HEK293 (cell line): Measurements from ENCODE around the gene THSD4.

Experiments
- CTCF ChIA-PET: fragments of 350-600 bp; formaldehyde crosslinking; extraction: SDS; loops from one replicate; lab custom pipeline; 2021; ENCODE audit warnings: antibody characterized with exemption; lab: Yijun Ruan, JAX
- POLR2A ChIA-PET: fragments of 300-600 bp; formaldehyde crosslinking; extraction: SDS; loops from one replicate; lab custom pipeline; 2020; ENCODE audit warnings: antibody characterized with exemption, inconsistent platforms; lab: Yijun Ruan, JAX
- H3K27ac ChIP-seq: fragments of 200-500 bp; sonication (Bioruptor generic); 2 replicates; pipeline ENCODE4 v1.5.1; 2014; ENCODE audit warnings: low read depth, low read length, control low read depth, inconsistent platforms; ENCODE audit errors: extremely low read depth
- H3K36me3 ChIP-seq, 2 experiments: fragments of 200-500 bp in 1 of 2; sonication (Bioruptor generic) in 1 of 2; 1 replicate in 1 of 2; 2 replicates in 1 of 2; pipeline ENCODE4 v1.5.1; 2014 to 2017; ENCODE audit warnings: inconsistent platforms in 2 of 2, low read length in 2 of 2; ENCODE audit not compliant: control insufficient read depth in 2 of 2, insufficient read depth in 1 of 2
- H3K4me1 ChIP-seq: fragments of 200-500 bp; sonication (Bioruptor generic); 2 replicates; pipeline ENCODE4 v1.5.1; 2014; ENCODE audit warnings: mild to moderate bottlenecking, low read length, inconsistent platforms; ENCODE audit not compliant: control insufficient read depth, insufficient read depth
- H3K4me3 ChIP-seq: 2 replicates; pipeline ENCODE4 v1.5.1; 2011; ENCODE audit warnings: low read depth, mild to moderate bottlenecking, control low read depth, low read length, moderate library complexity
- H3K9me3 ChIP-seq: fragments of 200-500 bp; sonication (Bioruptor generic); 2 replicates; pipeline ENCODE4 v1.5.1; 2014; ENCODE audit warnings: low read depth, low read length, inconsistent platforms; ENCODE audit not compliant: control insufficient read depth, insufficient read depth
- KLF9 ChIP-seq: fragments of 450-650 bp; formaldehyde crosslinking; IDR thresholded peaks from 2 replicates; pipeline ENCODE4 v1.5.1; 2016; ENCODE audit warnings: missing biosample characterization, missing genetic modification characterization, low read depth
- MEIS1 ChIP-seq: sonication (generic); formaldehyde crosslinking; IDR thresholded peaks from 2 replicates; pipeline ENCODE4 v1.8.1; 2022; ENCODE audit warnings: missing genetic modification reagents, mild to moderate bottlenecking, borderline replicate concordance
- SALL2 ChIP-seq: fragments of 450-650 bp; formaldehyde crosslinking; IDR thresholded peaks from 2 replicates; pipeline ENCODE4 v1.5.0; 2017; ENCODE audit warnings: missing biosample characterization, mild to moderate bottlenecking, missing genetic modification characterization, borderline replicate concordance
- SCRT2 ChIP-seq: fragments of 450-650 bp; formaldehyde crosslinking; IDR thresholded peaks from 2 replicates; pipeline ENCODE4 v1.5.1; 2016; ENCODE audit warnings: missing biosample characterization, missing genetic modification characterization
- SETDB1 ChIP-seq: IDR thresholded peaks from one replicate; pipeline ENCODE4 v1.6.1; 2017; ENCODE audit warnings: mild to moderate bottlenecking, low read length, moderate library complexity, mixed read lengths; ENCODE audit not compliant: insufficient read length
- ZBTB8A ChIP-seq: fragments of 450-650 bp; formaldehyde crosslinking; IDR thresholded peaks from 2 replicates; pipeline ENCODE4 v1.5.1; 2016; ENCODE audit warnings: missing biosample characterization, missing genetic modification characterization
- ZNF341 ChIP-seq: fragments of 450-650 bp; formaldehyde crosslinking; IDR thresholded peaks from 2 replicates; pipeline ENCODE4; 2016; ENCODE audit warnings: low read depth, missing biosample characterization, missing genetic modification characterization
- ZNF354C ChIP-seq: fragments of 450-650 bp; formaldehyde crosslinking; IDR thresholded peaks from 2 replicates; pipeline ENCODE4 v1.5.1; 2016; ENCODE audit warnings: missing biosample characterization, missing genetic modification characterization, low read depth, borderline replicate concordance
- ZNF571 ChIP-seq: fragments of 450-650 bp; formaldehyde crosslinking; IDR thresholded peaks from 2 replicates; pipeline ENCODE4 v1.5.0; 2017; ENCODE audit warnings: missing biosample characterization, missing genetic modification characterization
- ZNF610 ChIP-seq: fragments of 450-650 bp; formaldehyde crosslinking; IDR thresholded peaks from 2 replicates; pipeline ENCODE4 v1.5.1; 2016; ENCODE audit warnings: missing biosample characterization, missing genetic modification characterization, borderline replicate concordance
- ZNF629 ChIP-seq: fragments of 450-650 bp; formaldehyde crosslinking; IDR thresholded peaks from 2 replicates; pipeline ENCODE4 v1.5.1; 2017; ENCODE audit warnings: missing biosample characterization, missing genetic modification characterization
- ZNF664 ChIP-seq: fragments of 450-650 bp; formaldehyde crosslinking; IDR thresholded peaks from 2 replicates; pipeline ENCODE4 v1.5.1; 2016; ENCODE audit warnings: missing biosample characterization, missing genetic modification characterization
- ZNF701 ChIP-seq: fragments of 450-650 bp; formaldehyde crosslinking; IDR thresholded peaks from 2 replicates; pipeline ENCODE4 v1.5.1; 2016; ENCODE audit warnings: missing biosample characterization, missing genetic modification characterization
- ZNF830 ChIP-seq: fragments of 450-650 bp; IDR thresholded peaks from 2 replicates; pipeline ENCODE4 v1.5.0; 2018; ENCODE audit warnings: missing biosample characterization, missing genetic modification characterization, low read depth, mild to moderate bottlenecking, moderate library complexity
- TF ChIP-seq, protein P1 (sequence below): fragments of 450-650 bp; formaldehyde crosslinking; conservative IDR thresholded peaks from 2 replicates; pipeline ENCODE4 v1.5.1; 2016; ENCODE audit warnings: low read depth, missing biosample characterization, missing genetic modification characterization
- TF ChIP-seq, protein P2 (sequence below): fragments of 450-650 bp; formaldehyde crosslinking; IDR thresholded peaks from 2 replicates; pipeline ENCODE4 v1.5.1; 2016; ENCODE audit warnings: missing biosample characterization, missing genetic modification characterization
- TF ChIP-seq, protein P3 (sequence below): fragments of 450-650 bp; formaldehyde crosslinking; IDR thresholded peaks from 2 replicates; pipeline ENCODE4 v1.5.1; 2016; ENCODE audit warnings: missing biosample characterization, missing genetic modification characterization
- TF ChIP-seq, protein P4 (sequence below): fragments of 450-650 bp; formaldehyde crosslinking; IDR thresholded peaks from 2 replicates; pipeline ENCODE4 v1.5.1; 2016; ENCODE audit warnings: missing biosample characterization, missing genetic modification characterization

THSD4 gene

DNA sequence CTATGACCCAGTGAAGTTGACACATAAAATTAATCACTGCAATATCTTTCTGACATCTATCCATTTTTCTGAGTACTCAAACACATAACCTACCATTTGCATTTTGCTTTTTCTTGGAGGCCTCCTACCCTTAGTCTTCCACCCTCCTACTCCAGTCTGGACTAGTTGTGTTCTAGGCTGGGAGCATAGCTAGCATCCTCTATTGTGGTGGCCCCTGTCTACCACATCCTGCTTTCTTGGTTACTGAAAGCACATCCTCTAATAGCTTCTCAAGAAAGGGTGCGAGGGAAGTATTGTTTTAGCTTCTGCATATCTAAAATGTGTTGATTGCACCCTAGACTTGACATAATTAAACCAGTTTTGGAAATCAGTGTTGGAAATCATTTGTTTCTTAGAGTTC is 176.5 kb downstream of the THSD4 start:
- no peaks in the 10 kb centered on the region; the same call in 1 of the 2 replicates for H3K9me3 ChIP-seq
- ChIA-PET CTCF (no interaction called here), POLR2A (no interaction called here)
- H3K4me3 ChIP-seq = no peak overlapping the region
- no peaks in the 10 kb centered on the region for H3K36me3 ChIP-seq
- TF ChIP-seq MEIS1 (CRISPR knock-in tag) (no peak), SETDB1 (no peak), ZBTB8A (tag by site-specific recombination) (no peak), ZNF610 (tag by site-specific recombination) (no peak), ZNF341 (no peak), ZNF830 (tag by site-specific recombination) (no peak), SCRT2 (tag by site-specific recombination) (no peak), ZNF354C (tag by site-specific recombination) (no peak), SALL2 (no peak), ZNF664 (no peak), ZNF701 (tag by site-specific recombination) (no peak), KLF9 (tag by site-specific recombination) (no peak), ZNF629 (tag by site-specific recombination) (no peak), ZNF571 (tag by site-specific recombination) (no peak)
- TF ChIP-seq, protein P1, sequence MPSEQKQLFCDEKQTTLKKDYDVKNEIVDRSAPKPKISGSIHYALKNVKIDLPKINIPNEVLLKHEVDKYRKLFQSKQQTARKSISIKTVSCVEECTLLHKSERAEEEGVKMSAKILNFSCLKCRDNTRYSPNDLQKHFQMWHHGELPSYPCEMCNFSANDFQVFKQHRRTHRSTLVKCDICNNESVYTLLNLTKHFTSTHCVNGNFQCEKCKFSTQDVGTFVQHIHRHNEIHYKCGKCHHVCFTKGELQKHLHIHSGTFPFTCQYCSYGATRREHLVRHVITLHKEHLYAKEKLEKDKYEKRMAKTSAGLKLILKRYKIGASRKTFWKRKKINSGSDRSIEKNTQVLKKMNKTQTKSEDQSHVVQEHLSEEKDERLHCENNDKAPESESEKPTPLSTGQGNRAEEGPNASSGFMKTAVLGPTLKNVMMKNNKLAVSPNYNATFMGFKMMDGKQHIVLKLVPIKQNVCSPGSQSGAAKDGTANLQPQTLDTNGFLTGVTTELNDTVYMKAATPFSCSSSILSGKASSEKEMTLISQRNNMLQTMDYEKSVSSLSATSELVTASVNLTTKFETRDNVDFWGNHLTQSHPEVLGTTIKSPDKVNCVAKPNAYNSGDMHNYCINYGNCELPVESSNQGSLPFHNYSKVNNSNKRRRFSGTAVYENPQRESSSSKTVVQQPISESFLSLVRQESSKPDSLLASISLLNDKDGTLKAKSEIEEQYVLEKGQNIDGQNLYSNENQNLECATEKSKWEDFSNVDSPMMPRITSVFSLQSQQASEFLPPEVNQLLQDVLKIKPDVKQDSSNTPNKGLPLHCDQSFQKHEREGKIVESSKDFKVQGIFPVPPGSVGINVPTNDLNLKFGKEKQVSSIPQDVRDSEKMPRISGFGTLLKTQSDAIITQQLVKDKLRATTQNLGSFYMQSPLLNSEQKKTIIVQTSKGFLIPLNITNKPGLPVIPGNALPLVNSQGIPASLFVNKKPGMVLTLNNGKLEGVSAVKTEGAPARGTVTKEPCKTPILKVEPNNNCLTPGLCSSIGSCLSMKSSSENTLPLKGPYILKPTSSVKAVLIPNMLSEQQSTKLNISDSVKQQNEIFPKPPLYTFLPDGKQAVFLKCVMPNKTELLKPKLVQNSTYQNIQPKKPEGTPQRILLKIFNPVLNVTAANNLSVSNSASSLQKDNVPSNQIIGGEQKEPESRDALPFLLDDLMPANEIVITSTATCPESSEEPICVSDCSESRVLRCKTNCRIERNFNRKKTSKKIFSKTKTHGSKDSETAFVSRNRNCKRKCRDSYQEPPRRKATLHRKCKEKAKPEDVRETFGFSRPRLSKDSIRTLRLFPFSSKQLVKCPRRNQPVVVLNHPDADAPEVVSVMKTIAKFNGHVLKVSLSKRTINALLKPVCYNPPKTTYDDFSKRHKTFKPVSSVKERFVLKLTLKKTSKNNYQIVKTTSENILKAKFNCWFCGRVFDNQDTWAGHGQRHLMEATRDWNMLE (tag by site-specific recombination) = no peak
- TF ChIP-seq, protein P2, sequence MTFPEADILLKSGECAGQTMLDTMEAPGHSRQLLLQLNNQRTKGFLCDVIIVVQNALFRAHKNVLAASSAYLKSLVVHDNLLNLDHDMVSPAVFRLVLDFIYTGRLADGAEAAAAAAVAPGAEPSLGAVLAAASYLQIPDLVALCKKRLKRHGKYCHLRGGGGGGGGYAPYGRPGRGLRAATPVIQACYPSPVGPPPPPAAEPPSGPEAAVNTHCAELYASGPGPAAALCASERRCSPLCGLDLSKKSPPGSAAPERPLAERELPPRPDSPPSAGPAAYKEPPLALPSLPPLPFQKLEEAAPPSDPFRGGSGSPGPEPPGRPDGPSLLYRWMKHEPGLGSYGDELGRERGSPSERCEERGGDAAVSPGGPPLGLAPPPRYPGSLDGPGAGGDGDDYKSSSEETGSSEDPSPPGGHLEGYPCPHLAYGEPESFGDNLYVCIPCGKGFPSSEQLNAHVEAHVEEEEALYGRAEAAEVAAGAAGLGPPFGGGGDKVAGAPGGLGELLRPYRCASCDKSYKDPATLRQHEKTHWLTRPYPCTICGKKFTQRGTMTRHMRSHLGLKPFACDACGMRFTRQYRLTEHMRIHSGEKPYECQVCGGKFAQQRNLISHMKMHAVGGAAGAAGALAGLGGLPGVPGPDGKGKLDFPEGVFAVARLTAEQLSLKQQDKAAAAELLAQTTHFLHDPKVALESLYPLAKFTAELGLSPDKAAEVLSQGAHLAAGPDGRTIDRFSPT (tag by site-specific recombination) = no peak
- TF ChIP-seq, protein P3, sequence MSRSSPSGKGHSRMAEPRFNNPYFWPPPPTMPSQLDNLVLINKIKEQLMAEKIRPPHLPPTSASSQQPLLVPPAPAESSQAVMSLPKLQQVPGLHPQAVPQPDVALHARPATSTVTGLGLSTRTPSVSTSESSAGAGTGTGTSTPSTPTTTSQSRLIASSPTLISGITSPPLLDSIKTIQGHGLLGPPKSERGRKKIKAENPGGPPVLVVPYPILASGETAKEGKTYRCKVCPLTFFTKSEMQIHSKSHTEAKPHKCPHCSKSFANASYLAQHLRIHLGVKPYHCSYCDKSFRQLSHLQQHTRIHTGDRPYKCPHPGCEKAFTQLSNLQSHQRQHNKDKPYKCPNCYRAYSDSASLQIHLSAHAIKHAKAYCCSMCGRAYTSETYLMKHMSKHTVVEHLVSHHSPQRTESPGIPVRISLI (tag by site-specific recombination) = no peak
- TF ChIP-seq, protein P4, sequence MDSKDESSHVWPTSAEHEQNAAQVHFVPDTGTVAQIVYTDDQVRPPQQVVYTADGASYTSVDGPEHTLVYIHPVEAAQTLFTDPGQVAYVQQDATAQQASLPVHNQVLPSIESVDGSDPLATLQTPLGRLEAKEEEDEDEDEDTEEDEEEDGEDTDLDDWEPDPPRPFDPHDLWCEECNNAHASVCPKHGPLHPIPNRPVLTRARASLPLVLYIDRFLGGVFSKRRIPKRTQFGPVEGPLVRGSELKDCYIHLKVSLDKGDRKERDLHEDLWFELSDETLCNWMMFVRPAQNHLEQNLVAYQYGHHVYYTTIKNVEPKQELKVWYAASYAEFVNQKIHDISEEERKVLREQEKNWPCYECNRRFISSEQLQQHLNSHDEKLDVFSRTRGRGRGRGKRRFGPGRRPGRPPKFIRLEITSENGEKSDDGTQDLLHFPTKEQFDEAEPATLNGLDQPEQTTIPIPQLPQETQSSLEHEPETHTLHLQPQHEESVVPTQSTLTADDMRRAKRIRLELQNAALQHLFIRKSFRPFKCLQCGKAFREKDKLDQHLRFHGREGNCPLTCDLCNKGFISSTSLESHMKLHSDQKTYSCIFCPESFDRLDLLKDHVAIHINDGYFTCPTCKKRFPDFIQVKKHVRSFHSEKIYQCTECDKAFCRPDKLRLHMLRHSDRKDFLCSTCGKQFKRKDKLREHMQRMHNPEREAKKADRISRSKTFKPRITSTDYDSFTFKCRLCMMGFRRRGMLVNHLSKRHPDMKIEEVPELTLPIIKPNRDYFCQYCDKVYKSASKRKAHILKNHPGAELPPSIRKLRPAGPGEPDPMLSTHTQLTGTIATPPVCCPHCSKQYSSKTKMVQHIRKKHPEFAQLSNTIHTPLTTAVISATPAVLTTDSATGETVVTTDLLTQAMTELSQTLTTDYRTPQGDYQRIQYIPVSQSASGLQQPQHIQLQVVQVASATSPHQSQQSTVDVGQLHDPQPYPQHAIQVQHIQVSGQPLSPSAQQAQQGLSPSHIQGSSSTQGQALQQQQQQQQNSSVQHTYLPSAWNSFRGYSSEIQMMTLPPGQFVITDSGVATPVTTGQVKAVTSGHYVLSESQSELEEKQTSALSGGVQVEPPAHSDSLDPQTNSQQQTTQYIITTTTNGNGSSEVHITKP (tag by site-specific recombination) = no peak
- TF ChIP-seq, all 188 proteins: peak for 0
- peaks cover 24% of the 10 kb centered on the region for H3K4me1 ChIP-seq
- no peak overlapping the region for H3K27ac ChIP-seq
